Left lung (tissue), 10 donors: ENCODE data around the gene RASGEF1C. TPM values are rescaled to one million over a fixed set of nuclear protein-coding genes. Genes with fewer than 3 reads are reported as not detected.

Experiments
- ATAC-seq: fragments of 200-7000 bp; cut with Tn5 transposase; one replicate; pipeline ENCODE4 v1.9.1; 2020; ENCODE audit warnings: moderate library complexity
- DNase-seq, 4 donors: peaks; one replicate each; pipeline ENCODE4 v3.0.0-alpha.2; 2013 to 2020
- H3K27ac ChIP-seq, 2 donors: fragments of 200-600 bp; sonication (generic) in 1 of 2; one replicate each; pipeline versions ENCODE4 v1.5.0 to v1.8.0; 2020 to 2021
- H3K27me3 ChIP-seq, 2 donors: fragments of 200-600 bp; sonication (generic) in 1 of 2; one replicate each; pipeline versions ENCODE4 v1.5.0 to v1.8.0; 2020 to 2021
- H3K36me3 ChIP-seq, 2 donors: fragments of 200-600 bp; sonication (generic) in 1 of 2; one replicate each; pipeline versions ENCODE4 v1.5.0 to v1.8.0; 2020 to 2021
- H3K4me1 ChIP-seq, 2 donors: fragments of 200-600 bp; one replicate each; pipeline ENCODE4 v1.8.0; 2021
- H3K4me3 ChIP-seq, 2 donors: fragments of 200-600 bp; sonication (generic) in 1 of 2; one replicate each; pipeline versions ENCODE4 v1.5.0 to v1.8.0; 2020 to 2021; ENCODE audit warnings: mild to moderate bottlenecking in 1 of 2
- H3K9me3 ChIP-seq, 2 donors: fragments of 200-600 bp; sonication (generic) in 1 of 2; one replicate each; pipeline versions ENCODE4 v1.5.0 to v1.8.0; 2020 to 2021
- intact Hi-C, 2 donors: fragments of 100-400 bp; cut with DNase I; formaldehyde crosslinking; loops; one replicate each; pipeline versions ENCODE4 v1.11.2 to v1.14.2; 2022
- polyA plus RNA-seq, 6 donors: library from polyadenylated mRNA; unstranded; fragments of 120-200 nt; gene quantifications; one replicate each; pipeline ENCODE4 v1.2.1, GENCODE V29; 2013; ENCODE audit not compliant: insufficient read length in 6 of 6
- total RNA-seq, 2 donors: library from RNA; stranded (reverse); fragmentation: NEBNext Ultra II Directional; extraction: Animal tissue kit (Norgen Biotek cat#: 25700); gene quantifications; one replicate each; pipeline ENCODE4 v1.2.1, GENCODE V29; 2021
- TF ChIP-seq, protein P1 (sequence below), 2 donors: fragments of 200-600 bp; sonication (generic) in 1 of 2; IDR thresholded peaks; one replicate each; pipeline versions ENCODE4 v1.5.0 to v1.8.0; 2021; ENCODE audit warnings: antibody characterized with exemption in 2 of 2
- donor health status: DM: no; HTN: yes; CAD: no.
- donor health status: DM: no; HTN: no; CAD: no.

RASGEF1C gene
- total and polyA plus RNA-seq, 8 donors = 0.09 to 0.34 (median 0.17) TPM; not detected in 3

- H3K4me1 ChIP-seq = no peaks in the 10 kb centered on the region
Observed at GRCh38 chr5:180135967-180136629, 72.9 kb downstream of the RASGEF1C start.

DNA sequence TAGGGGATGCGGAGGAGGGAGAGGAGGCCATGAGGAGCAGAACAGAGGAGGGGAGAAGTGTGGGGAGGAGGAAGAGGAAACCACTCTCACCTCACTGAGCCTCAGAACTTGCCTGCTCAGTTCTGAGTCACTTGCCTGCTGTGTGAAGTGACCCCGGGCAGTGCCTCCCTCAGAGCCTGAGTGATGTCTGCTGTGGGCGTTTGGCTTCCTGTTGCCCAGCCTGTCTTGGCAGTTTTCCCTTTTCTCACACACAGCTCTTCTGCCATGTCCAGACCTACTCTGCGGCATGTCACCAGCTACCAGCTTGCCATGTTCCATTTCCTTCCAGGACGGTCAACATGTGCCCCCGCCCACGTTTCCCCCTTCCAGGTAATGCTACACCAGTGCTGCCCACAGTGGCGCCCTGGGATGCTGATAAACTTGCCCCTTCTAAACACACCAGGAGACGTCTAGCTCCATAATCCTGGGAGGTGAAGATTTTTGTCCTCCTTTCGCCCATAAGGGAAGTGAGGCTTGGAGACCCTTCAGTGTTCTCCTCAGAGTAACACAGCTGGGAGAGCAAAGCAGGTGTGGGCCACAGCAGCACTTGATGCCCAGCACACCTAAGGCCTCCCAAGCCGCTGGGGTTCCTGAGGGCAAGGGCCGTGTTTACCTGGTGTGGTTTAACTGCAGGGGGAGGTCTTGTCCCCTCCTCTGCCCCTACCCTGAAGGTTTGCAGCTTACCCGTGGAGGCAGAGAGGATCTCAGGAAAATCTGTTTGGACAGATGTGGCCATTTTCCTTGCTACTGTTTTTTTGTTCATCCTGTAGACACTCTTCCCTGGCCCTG lies 73.7 kb downstream of the RASGEF1C start:
- intact Hi-C loops = no loop called here
- no peaks in the 10 kb centered on the region for H3K36me3 ChIP-seq
- DNase-seq (peak in 2 of 4 donors; percentile 51 to 55), ATAC-seq (peak; percentile 68)
- TF ChIP-seq, protein P1, sequence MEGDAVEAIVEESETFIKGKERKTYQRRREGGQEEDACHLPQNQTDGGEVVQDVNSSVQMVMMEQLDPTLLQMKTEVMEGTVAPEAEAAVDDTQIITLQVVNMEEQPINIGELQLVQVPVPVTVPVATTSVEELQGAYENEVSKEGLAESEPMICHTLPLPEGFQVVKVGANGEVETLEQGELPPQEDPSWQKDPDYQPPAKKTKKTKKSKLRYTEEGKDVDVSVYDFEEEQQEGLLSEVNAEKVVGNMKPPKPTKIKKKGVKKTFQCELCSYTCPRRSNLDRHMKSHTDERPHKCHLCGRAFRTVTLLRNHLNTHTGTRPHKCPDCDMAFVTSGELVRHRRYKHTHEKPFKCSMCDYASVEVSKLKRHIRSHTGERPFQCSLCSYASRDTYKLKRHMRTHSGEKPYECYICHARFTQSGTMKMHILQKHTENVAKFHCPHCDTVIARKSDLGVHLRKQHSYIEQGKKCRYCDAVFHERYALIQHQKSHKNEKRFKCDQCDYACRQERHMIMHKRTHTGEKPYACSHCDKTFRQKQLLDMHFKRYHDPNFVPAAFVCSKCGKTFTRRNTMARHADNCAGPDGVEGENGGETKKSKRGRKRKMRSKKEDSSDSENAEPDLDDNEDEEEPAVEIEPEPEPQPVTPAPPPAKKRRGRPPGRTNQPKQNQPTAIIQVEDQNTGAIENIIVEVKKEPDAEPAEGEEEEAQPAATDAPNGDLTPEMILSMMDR (IDR thresholded peaks at IDR 0.05) = no peak
- peaks cover 0 to 43% of the 10 kb centered on the region in 2 donors for H3K27me3 ChIP-seq
- no peaks in the 10 kb centered on the region for H3K9me3 ChIP-seq
- no peak overlapping the region for H3K4me3 ChIP-seq
- no peak overlapping the region for H3K27ac ChIP-seq
- H3K4me1 ChIP-seq = no peaks in the 10 kb centered on the region

More at GRCh38 chr5:180135967-180136629, 72.9 kb downstream of the RASGEF1C start:
- no peak overlapping the region for H3K27ac ChIP-seq
- TF ChIP-seq, protein P1 (IDR thresholded peaks at IDR 0.05) = no peak
- H3K4me3 ChIP-seq = no peak overlapping the region
- DNase-seq = peak in 1 of 4 donors; percentile 73
- H3K9me3 ChIP-seq = no peaks in the 10 kb centered on the region
- intact Hi-C loops = no loop called here
- H3K36me3 ChIP-seq = no peaks in the 10 kb centered on the region
- ATAC-seq = no peak
- H3K27me3 ChIP-seq = peaks cover 0 to 50% of the 10 kb centered on the region in 2 donors

DNA sequence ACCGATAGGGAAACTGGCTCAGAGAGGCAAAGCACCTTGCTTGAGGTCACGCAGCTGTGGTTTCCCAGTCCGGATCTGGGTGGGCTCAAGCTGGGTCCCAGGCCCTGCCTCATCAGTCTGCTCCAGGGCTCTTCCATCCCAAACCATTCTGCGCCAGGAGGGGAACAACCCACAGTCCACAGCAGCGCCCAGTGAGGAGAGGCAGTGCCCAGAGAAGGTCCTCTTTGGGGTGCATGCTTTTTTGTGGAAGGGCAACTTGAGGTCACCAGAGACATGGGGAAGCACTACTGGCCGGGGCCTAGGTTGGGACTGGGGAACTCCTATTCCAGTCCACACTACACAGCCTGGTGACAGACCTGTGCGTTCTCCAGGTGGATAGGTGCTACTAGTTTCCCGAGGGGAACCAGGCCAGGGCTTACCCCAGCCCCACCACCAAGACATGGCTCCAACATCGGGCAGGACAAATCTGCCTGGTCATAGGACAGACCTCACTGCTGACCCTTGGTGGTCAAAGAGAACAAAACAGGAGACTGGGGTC lies 75.0 kb downstream of the RASGEF1C start:
- Histone ChIP-seq H3K9me3 (no peaks in the 10 kb centered on the region), H3K27ac (no peak overlapping the region), H3K36me3 (no peaks in the 10 kb centered on the region), H3K27me3 (peaks cover 0 to 34% of the 10 kb centered on the region in 2 donors), H3K4me1 (no peaks in the 10 kb centered on the region), H3K4me3 (no peak overlapping the region)
- TF ChIP-seq, protein P1 (IDR thresholded peaks at IDR 0.05) = no peak
- intact Hi-C loops = no loop called here
- no peak for ATAC-seq
- DNase-seq = peak in 1 of 4 donors; percentile 34

DNA sequence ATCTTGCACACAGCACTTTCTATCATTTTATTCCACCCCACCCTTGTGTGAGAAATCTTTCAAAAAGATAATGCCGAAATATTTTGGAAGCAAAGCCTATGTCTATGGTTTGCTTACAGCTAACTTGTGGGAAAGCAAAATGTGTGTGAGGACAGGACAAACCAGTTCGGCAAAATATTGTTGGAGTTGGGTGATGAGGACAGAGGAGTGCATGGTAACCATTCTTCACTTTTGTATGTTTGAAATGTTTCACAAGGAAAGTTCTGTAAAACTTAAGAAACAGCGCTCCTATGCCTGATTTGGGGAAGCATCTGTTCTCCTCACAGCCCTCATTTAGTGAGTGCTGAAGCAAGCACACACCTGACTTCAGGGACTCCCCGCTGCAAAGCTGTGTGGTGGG lies 75.5 kb downstream of the RASGEF1C start:
- TF ChIP-seq, protein P1 (IDR thresholded peaks at IDR 0.05) = no peak
- ATAC-seq (no peak), DNase-seq (no peak)
- peaks cover 0 to 29% of the 10 kb centered on the region in 2 donors for H3K27me3 ChIP-seq
- H3K27ac ChIP-seq = no peak overlapping the region
- no peaks in the 10 kb centered on the region for H3K4me1 ChIP-seq
- no peak overlapping the region for H3K4me3 ChIP-seq
- H3K9me3 ChIP-seq = no peaks in the 10 kb centered on the region
- intact Hi-C loops = no loop called here
- H3K36me3 ChIP-seq = no peaks in the 10 kb centered on the region

- Histone ChIP-seq H3K4me3 (no peak overlapping the region), H3K27ac (no peak overlapping the region), H3K27me3 (peaks cover 0 to 24% of the 10 kb centered on the region in 2 donors), H3K4me1 (no peaks in the 10 kb centered on the region), H3K9me3 (no peaks in the 10 kb centered on the region), H3K36me3 (no peaks in the 10 kb centered on the region)
- intact Hi-C loops = no loop called here
- no peak for ATAC-seq
- TF ChIP-seq, protein P1 (IDR thresholded peaks at IDR 0.05) = no peak
- DNase-seq = no peak
Observed at GRCh38 chr5:180133060-180133459, 76.0 kb downstream of the RASGEF1C start.
